Peyer's patch (tissue), 4 donors: ENCODE measurements around the gene RTF2. TPM values are rescaled to one million over a fixed set of nuclear protein-coding genes. Genes with fewer than 3 reads are reported as not detected.

Experiments
- DNase-seq, 3 donors: peaks; one replicate each; pipeline ENCODE4 v3.0.0-alpha.2; 2017 to 2019
- H3K27ac ChIP-seq, 4 donors: fragments of 200-600 bp; sonication (generic); one replicate each; pipeline ENCODE4 v1.5.1; 2016 to 2019
- H3K27me3 ChIP-seq, 2 donors: fragments of 200-600 bp; sonication (generic); one replicate each; pipeline ENCODE4 v1.5.1; 2019
- H3K36me3 ChIP-seq, 3 donors: fragments of 200-600 bp; sonication (generic); one replicate each; pipeline ENCODE4 v1.5.1; 2016 to 2019
- H3K4me1 ChIP-seq, 4 donors: fragments of 200-600 bp; sonication (generic); one replicate each; pipeline ENCODE4 v1.5.1; 2016 to 2019
- H3K4me3 ChIP-seq, 4 donors: fragments of 200-600 bp; sonication (generic); 1 replicate in 3 of 4; 2 replicates in 1 of 4; pipeline ENCODE4 v1.5.1; 2016 to 2019; ENCODE audit warnings: mild to moderate bottlenecking in 1 of 4
- H3K9me3 ChIP-seq, 4 donors: fragments of 200-600 bp; sonication (generic); one replicate each; pipeline ENCODE4 v1.5.1; 2016 to 2019; ENCODE audit warnings: mild to moderate bottlenecking in 1 of 4
- POLR2A ChIP-seq, 2 donors: fragments of 450-650 bp; IDR thresholded peaks; one replicate each; pipeline ENCODE4 v1.5.1; 2017; ENCODE audit warnings: antibody characterized with exemption in 2 of 2, mild to moderate bottlenecking in 2 of 2, moderate library complexity in 2 of 2
- small RNA-seq, 2 donors: library from RNA; depleted of rRNA; stranded (forward); fragments of <200 nt; gene quantifications; one replicate each; pipeline ENCODE3, GENCODE V24; 2016
- total RNA-seq, 4 donors: library from RNA; depleted of rRNA; stranded (reverse); fragments of >200 nt; gene quantifications; one replicate each; pipeline ENCODE4 v1.1.0, GENCODE V29; 2016
- TF ChIP-seq, protein P1 (sequence below), 6 experiments: fragments of 450-650 bp in 4 of 6; fragments of 200-600 bp in 2 of 6; sonication (generic) in 1 of 6; IDR thresholded peaks; one replicate each; pipeline ENCODE4 v1.5.1; 2017 to 2019; ENCODE audit warnings: antibody characterized with exemption in 6 of 6, mild to moderate bottlenecking in 3 of 6, moderate library complexity in 1 of 6

The RTF2 gene
- total RNA-seq, 4 donors from 2014 or later: 36.3 to 53.8 (median 48.4) TPM

DNA sequence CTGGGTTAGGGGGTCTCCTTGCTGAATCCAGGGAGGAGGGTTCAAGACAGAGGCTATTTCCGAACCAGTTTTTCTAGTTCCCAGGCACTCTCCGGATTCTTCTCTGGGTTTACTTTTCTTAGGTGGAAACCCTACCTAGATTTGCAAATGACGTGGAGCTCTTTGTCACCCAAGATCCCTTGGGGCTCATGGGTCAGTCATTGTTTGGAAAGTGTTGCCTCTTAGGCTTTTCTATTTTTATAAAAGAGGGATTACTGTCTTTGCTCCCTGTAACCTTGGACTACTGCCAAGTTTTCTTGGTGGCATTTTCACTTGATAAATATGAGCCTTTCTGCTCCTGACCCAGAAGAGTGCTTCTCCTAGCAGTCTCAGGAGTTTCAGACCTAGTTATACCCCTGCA lies 98.2 kb downstream of the RTF2 start:
- H3K4me1 ChIP-seq: no peaks in the 10 kb centered on the region

More for the DNA sequence above, 98.2 kb downstream of the RTF2 start:
- H3K27ac ChIP-seq: no peak overlapping the region
- TF ChIP-seq, protein P1, sequence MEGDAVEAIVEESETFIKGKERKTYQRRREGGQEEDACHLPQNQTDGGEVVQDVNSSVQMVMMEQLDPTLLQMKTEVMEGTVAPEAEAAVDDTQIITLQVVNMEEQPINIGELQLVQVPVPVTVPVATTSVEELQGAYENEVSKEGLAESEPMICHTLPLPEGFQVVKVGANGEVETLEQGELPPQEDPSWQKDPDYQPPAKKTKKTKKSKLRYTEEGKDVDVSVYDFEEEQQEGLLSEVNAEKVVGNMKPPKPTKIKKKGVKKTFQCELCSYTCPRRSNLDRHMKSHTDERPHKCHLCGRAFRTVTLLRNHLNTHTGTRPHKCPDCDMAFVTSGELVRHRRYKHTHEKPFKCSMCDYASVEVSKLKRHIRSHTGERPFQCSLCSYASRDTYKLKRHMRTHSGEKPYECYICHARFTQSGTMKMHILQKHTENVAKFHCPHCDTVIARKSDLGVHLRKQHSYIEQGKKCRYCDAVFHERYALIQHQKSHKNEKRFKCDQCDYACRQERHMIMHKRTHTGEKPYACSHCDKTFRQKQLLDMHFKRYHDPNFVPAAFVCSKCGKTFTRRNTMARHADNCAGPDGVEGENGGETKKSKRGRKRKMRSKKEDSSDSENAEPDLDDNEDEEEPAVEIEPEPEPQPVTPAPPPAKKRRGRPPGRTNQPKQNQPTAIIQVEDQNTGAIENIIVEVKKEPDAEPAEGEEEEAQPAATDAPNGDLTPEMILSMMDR (IDR thresholded peaks at IDR 0.05): no peak
- TF ChIP-seq POLR2A (IDR thresholded peaks at IDR 0.05): no peak
- no peak overlapping the region for H3K4me3 ChIP-seq
- no peak for DNase-seq
- no peaks in the 10 kb centered on the region for H3K9me3 ChIP-seq
- no peaks in the 10 kb centered on the region for H3K27me3 ChIP-seq
- H3K36me3 ChIP-seq: no peaks in the 10 kb centered on the region

Small RNAs within 50 kb of the gene (small RNA-seq; reads per million reads assigned to genes)
- 0 reads per million in 2 donors for gene RPL39P

Other genes starting within 250 kb of the RTF2 start
- gene MC3R, start 219.9 kb upstream of the RTF2 start, total RNA-seq: not detected
- gene FAM210B, start 109.7 kb upstream of the RTF2 start, total RNA-seq: 10 to 100 TPM; 14.0 to 21.4 (median 16.8) TPM
- gene AURKA, start 76.4 kb upstream of the RTF2 start, total RNA-seq: 1 to 10 TPM; 4.7 to 7.7 (median 6.5) TPM
- gene CSTF1, start 76.0 kb upstream of the RTF2 start, total RNA-seq: 10 to 100 TPM in 3 of 4 donors, 1 to 10 TPM in 1; 4.8 to 28.9 (median 14.3) TPM
- gene CASS4, start 56.4 kb upstream of the RTF2 start, total RNA-seq: 1 to 10 TPM in 2 of 4 donors, under 1 TPM in 2; 0.47 to 3.3 (median 1.2) TPM
- gene FAM209A, start 56.1 kb downstream of the RTF2 start, total RNA-seq: not detected
- not detected for gene FAM209B, start 64.6 kb downstream of the RTF2 start, total RNA-seq
- not detected for gene TFAP2C, start 160.7 kb downstream of the RTF2 start, total RNA-seq